HG03432 (cell line): ENCODE data around the gene ABHD12.

ENCODE experiments used
- ATAC-seq: cut with Tn5 transposase; IDR thresholded peaks from one replicate; pipeline ENCODE4 v1.9.1; 2021; ENCODE audit warnings: mild to moderate bottlenecking, moderate library complexity; ENCODE audit not compliant: unreplicated experiment

ABHD12 gene

DNA sequence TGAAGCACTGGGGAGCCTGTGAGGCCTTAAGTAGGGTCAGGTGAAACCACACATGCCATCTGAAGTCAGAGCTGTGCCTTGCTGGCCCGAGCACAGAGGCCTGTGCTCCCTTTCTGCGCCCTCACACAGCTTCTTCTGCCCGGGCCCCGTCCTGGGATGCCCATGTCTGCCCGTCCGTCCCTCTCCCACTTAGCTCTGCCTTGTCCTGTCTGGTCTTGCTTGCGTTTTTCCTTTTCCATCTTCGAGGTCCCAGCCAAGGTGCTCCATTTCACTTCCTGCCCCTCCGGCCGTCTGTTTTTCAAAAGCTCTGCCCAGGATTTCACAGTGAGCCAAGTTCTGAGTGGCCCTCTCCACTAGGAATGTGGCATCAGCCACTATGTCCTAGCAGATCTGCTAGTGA lies 97.1 kb downstream of the ABHD12 start:
- no peak for ATAC-seq

GRCh38 chr20:25292176-25292891 lies 98.3 kb downstream of the ABHD12 start:
- ATAC-seq, result no peak

DNA sequence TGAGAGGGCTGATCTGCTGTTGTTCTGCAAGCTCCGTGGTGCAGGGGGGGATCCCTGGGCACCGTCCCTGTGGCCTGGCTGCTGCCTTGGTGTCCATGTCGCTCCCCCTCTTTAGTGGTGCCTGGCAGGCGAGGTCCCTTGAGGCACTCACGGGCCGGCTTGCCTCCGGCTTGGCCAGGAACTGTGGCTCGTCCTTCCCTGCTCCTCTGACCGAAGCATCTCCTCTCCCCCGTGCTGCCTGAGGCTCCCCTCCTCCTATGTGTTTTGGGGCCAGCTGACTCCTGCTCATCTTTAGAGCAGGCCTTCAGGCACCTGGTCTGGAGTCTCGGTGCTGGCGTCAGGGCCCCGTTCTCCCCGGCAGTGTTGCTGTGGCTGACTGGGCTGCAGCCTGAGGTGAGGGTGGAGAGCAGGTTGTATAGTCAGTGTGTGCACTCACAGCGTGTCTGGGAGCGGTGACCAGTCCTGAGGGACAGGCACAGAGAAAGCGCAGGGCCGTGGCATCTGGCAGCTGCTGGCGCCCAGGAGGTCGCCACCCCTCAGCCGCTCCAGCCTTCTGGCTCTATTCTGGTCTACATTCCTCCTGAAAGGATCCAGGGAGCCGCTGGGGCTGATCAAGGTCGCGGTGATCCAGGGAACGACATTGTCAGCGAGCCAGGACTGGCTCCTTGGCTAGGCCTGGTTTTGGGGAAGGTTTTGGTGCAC lies 99.1 kb downstream of the ABHD12 start:
- ATAC-seq, result no peak

GRCh38 chr20:25290646-25291431 lies 99.8 kb downstream of the ABHD12 start:
- ATAC-seq, result no peak

- no peak for ATAC-seq
Observed at GRCh38 chr20:25289886-25290597, 100.6 kb downstream of the ABHD12 start.

DNA sequence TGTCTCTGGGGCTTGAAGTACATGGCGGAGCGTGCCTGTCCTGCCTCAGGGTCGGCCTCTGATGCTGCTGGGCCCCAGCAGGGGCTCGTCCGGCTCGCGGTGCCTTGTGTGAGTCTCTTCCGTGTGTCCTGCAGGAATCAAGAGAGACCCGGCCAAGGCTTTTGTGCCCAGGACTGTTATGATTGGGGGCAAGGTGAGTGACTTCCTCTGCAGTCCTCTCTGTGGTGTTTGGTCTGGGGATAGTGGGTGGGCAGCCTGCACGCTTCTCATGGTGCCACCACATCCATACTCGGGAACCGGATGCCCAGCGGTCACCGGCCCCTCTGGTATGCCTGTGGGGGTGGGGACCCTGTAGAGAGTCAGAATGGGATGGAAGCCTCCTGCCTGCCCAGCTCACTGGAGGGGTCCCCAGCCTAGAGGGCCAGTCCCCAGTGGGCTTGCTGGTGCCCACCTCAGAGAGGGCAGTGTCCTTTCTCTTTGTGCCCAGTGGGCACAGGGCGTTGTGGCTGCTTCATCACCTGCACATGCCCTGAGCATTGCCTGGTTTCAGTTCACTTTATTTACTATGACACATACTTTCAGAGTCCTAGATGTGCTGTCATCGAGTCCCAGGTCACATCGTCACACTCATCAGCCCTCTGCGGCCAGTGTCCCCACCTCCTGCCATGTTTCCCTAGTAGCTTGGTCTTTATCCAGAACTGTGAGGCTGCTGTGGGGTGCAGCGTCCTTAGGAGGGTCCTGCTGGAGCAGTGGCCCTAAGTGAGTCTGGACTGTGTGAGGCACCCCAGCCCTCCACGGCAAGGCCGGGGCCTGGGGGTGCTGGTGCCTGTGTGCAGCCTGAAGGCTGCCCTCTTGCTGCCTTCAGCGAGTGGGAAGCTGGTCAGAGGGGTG lies 102.1 kb downstream of the ABHD12 start:
- peak; percentile 94 for ATAC-seq

GRCh38 chr20:25287631-25288290 lies 102.9 kb downstream of the ABHD12 start:
- ATAC-seq, result no peak

GRCh38 chr20:25286917-25287316 lies 103.7 kb downstream of the ABHD12 start:
- ATAC-seq, result no peak

- no peak for ATAC-seq
Observed at GRCh38 chr20:25285856-25286798, 104.5 kb downstream of the ABHD12 start.

GRCh38 chr20:25285091-25285647 lies 105.5 kb downstream of the ABHD12 start:
- ATAC-seq, result no peak

DNA sequence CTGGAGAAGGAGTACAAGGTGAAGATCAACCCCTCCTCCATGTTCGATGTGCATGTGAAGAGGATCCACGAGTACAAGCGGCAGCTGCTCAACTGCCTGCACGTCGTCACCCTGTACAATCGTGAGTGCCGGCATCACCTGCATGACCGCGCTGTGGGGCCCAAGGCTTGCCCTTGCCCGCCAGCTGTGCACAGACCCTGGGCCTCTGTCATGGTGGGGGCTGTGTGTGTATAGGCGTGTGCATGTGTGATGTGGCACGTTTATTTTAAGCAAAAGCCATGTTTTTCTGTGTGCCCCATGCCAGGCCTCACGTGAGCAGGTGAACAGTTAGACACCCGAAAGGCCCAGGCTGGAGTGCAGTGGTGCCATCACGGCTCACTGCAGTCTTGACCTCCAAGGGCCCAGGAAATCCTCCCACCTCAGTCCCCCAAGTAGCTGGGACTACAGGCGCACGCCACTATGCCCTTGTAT lies 106.5 kb downstream of the ABHD12 start:
- ATAC-seq, result no peak

DNA sequence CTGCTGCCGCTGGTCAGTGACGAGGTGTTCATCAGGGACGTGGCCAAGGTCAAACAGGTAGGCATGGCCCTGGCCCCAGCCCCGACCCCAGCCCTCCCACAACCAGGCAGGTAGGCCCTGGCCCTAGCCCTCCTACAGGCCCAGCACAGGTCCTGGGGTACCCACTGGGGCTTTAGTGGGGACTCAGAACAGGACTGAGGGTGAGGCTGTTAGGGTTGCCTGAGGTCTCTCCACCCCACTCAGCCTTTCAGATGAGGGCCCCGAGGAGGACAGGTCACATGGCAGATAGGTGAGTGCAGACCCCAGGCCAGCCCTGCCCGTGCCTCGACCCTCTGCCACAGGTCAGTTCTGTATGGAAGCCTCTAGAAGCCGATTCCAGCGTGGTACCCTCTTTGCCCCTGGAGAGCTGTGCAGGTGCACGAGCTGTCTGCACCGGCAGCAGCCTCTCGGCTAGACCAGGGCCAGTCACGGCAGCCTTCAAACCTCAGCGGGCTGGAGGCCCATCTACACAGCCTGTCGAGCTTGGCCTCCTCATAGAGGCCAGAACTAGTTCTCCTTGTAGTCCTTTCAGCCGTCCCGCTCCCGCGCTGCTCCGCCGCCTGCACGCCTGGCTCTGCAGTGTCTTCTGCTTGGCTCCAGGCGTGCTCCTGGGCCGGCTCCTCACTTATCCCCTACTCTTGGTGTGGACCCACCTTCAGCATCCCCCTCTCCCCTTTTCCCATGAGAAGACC lies 107.2 kb downstream of the ABHD12 start:
- no peak for ATAC-seq

DNA sequence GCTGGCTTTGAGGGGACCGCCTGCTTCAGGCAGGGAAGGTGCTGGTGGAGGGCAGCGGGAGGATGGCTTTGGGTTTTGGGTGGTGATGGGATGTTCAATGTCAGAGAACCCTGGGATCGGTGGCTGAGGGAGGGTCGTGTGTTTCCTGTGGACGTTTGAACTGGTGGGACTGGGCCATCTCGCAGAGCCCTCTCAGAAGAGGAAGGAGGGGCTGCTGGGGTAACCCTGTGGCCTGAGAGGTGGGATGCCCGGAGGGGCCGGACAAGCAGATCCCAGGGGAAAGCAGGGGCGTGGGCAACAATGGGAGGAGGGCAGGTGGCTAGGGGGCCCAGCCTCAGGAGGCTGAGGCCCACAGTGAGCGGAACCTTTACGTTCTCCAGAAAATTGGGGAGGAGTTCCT lies 107.8 kb downstream of the ABHD12 start:
- no peak for ATAC-seq

GRCh38 chr20:25282034-25282781 lies 108.4 kb downstream of the ABHD12 start:
- ATAC-seq, result no peak

- ATAC-seq, result peak; percentile 73
Observed at GRCh38 chr20:25281541-25281991, 109.1 kb downstream of the ABHD12 start.
